Iris pigment epithelial cell (primary cell): ENCODE results near the gene REM2.
"Not testable (repeated sequence)": the region's sequence is repeated elsewhere in the genome, so short reads cannot be mapped to it uniquely, and the experiment has no call there.

Experiments used
- DNase-seq: peaks from one replicate; pipeline ENCODE4 v3.0.0-alpha.2; 2011; ENCODE audit warnings: low read depth

The REM2 gene

GRCh38 chr14:22848351-22849164, 34.5 kb upstream of the REM2 start:
- peak; percentile 77 for DNase-seq

DNA sequence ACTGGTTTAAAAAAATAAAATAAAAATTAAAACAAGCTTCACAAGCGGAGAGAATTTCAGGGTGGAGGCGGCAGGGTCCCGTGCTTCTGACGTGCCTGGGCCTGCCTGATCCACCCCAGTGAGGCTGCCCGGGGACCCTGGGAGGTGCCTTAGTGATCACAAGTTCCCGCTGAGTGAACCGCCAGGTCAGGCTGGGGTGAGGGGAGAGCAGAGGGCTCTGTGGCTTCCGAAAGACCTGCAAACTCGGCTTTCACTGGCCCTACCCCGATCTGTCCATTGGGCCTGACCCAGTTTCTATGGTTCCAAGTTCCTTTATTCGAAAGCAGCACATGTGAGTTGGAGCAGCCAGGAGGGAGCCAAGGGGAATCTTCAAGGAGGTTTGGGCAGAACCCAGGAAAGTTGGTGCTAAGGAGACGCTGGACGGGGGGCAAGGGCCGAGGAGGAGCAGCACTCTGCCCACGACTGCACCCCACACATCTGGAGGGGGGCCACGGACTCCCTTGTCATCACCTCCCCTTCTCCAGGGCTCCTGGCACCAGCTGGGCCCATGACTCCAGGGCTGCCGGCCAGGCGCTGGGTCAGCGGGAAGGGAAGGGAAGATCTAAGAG, 33.7 kb upstream of the REM2 start:
- DNase-seq: peak; percentile 59

DNA sequence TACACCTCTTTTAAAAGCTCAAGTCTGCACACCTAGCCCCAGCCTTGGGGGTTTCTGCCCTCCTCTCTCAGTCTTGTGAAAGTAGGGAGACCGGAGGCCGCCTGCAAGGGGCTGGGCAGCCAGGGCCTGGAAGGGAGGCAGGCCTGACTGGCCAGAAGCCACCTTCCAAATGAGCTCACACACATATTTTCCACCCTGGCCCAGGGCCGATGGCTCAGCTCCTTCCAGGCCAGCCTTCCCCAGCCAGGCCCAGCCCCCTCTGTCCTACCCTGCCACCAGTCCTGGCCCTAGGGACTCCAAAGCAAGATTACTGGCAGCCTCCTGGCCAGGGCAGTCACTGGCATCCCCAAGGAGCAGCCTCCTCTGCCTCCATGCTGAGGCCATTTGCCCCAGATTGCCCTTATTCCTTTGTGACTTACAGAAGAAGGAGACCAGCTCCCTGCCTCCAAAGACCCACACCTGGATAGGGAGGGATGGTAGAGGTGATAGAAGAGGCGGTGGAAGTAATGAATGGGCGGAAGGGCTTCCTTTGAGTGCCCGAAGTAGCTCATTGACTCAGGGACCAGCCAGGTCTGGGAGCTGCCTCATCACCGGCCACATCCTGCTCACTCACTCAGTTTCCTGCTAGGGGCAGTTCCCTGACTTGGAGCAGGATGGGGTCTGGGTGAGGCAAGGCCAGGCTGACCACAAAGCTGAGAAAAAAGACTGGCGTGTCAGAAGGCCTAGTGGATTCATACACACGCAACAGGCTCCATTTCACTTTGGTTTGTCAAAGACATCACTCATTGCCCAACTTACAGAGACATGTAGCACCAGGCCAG, 31.9 kb upstream of the REM2 start:
- DNase-seq: peak; percentile 98

GRCh38 chr14:22852178-22852577, 30.8 kb upstream of the REM2 start:
- DNase-seq: not testable (repeated sequence)

GRCh38 chr14:22852599-22852939, 30.5 kb upstream of the REM2 start:
- DNase-seq: no peak

DNA sequence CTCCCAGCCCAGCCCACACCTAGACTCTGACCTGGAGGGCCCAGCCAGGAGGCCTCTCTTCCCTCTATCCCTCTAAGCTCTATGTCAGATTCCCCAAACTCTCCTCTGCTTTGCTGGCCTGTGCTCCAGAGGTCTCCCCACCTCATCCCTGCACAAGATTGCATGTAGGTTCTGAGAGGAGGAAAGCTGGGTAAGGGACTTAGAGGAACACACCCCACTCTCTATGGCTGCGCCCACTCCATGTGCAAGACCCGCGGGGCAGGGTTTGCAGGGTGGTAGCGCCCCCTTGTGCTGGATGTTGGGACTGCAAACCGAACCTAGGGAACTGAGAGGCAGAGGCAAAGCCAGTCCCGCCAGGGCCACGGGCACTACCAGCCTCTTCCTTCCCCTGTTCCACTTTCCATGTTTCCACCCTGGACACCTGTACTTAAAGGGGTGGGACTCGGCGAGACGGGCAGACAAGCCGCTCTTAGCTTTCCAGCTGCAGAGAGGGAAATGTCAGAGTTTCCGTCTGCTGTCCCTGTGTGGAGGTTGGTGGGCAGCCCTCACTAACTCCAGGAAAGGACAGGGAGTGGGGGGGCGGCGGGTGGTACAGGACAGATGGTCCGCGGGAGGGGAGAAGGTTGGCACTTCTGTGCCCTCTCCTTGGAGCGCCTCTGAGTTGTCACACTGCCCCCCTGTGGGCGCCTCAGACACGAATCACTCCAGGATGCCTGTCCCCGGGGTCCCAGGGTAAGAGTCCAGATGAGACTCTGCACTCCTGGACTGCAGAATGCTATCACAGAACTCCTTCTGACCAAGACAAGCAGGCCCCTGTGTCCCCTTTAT, 29.9 kb upstream of the REM2 start:
- DNase-seq: peak; percentile 80

GRCh38 chr14:22854296-22854695, 28.7 kb upstream of the REM2 start:
- DNase-seq: not testable (repeated sequence)

- DNase-seq: no peak
Measured at GRCh38 chr14:22854963-22855724, 27.9 kb upstream of the REM2 start.

DNA sequence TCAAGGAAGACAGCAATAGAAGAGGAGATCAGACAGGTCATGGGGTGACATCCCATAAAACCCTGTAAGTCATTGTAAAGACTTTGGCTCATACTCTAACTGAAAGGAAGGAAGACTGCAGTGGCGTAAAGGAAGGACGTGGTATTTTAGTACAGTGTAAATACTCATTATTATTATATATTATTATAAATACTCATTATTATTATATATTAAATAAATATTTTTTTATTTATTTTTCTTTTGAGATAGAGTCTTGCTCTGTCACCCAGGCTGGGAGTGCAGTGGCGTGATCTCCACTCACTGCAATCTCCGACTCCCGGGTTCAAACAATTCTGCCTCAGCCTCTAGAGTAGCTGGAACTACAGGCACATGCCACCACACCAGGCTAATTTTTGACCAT, 26.6 kb upstream of the REM2 start:
- no peak for DNase-seq

GRCh38 chr14:22860377-22860776, 22.6 kb upstream of the REM2 start:
- DNase-seq: not testable (repeated sequence)

- DNase-seq: no peak
Measured at GRCh38 chr14:22861651-22862050, 21.4 kb upstream of the REM2 start.

- no peak for DNase-seq
Measured at GRCh38 chr14:22864979-22865378, 18.0 kb upstream of the REM2 start.

- DNase-seq: no peak
Measured at GRCh38 chr14:22865424-22866405, 17.3 kb upstream of the REM2 start.

- DNase-seq: no peak
Measured at GRCh38 chr14:22866874-22867273, 16.1 kb upstream of the REM2 start.

DNA sequence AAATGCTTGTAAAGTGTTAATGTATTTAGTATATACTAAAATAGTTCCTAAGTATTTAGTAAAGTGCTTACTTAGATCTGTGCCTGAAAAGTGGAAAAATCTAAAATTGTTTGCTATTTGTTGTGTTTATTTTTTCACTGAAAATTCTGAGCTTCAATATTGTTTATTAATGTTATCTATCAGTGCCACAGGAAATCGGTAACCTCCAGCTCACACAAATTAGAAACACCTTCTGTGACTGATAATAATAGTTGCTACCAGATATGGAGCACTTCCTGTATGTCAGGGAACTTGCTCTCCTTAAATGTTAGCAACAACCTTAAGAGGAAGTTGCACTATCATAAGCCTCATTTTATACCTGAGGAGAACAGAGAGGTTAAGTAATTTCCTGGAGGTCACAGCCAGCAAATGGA, 12.2 kb upstream of the REM2 start:
- no peak for DNase-seq

DNA sequence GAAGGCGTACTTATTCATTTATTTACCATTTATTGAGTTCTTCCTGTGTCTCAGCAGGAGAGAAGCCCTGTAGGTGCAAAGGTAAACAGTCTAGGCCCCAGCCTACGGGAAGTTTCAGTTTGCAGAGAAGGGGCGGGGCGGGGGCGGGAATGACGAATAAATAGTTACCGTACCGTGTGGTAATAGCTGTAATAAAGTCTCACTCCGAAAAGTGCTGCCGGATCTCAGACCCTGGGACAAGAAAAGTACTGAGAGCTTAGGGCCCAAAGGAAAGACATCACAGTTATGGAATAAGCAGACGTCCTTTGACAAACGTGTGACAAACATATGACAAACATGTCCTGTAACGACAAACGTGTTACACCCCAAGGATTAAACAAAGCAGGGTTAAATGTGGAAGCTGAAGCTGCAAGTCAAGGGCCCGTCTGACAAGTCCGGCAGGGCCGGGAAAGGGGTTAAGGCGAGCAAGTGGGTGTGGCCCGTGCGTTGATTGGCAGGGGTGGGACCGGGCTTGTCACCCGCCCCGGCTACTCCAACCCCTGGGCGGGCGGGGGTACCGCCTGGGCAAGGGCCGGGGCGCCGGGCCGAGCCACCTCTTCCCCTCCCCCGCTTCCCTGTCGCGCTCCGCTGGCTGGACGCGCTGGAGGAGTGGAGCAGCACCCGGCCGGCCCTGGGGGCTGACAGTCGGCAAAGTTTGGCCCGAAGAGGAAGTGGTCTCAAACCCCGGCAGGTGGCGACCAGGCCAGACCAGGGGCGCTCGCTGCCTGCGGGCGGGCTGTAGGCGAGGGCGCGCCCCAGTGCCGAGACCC, 11.6 kb upstream of the REM2 start, which contains the start of gene LRP10:
TSS of gene LRP10 (plus strand) at position 517 of the 809 bp plus-strand sequence. CDS start 564 bp downstream, outside the sequence.
- peak; percentile 87 for DNase-seq

DNA sequence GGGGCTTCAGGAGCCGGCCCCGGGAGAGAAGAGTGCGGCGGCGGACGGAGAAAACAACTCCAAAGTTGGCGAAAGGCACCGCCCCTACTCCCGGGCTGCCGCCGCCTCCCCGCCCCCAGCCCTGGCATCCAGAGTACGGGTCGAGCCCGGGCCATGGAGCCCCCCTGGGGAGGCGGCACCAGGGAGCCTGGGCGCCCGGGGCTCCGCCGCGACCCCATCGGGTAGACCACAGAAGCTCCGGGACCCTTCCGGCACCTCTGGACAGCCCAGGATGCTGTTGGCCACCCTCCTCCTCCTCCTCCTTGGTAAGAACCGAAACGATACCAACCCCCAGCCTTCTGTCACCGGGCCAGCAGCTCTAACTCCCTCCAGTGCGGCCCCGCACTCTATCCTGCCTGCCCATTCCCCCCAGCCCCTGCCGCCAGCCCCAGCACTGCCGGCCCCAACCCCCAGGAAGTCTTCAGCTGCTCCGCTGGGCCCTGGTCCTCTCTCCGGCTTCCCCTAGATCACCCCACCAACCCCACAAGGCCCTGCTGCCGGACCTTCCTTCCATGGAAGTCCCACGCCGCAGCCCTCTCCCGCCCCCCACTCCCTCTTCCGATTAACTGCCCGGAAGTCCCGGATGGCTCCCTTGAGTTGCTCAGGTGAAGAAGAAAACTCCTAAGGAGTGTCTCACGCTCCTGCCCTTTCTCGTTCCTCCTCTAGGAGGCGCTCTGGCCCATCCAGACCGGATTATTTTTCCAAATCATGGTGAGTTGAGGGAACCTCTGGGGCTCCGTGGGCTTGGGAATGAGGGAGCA, 10.8 kb upstream of the REM2 start:
- DNase-seq: peak; percentile 81
